GM23248 (cell line): Measurements from ENCODE around the gene KIF3A. TPM values are rescaled to one million over a fixed set of nuclear protein-coding genes. Genes with fewer than 3 reads are reported as not detected.

Experiments used
- DNase-seq: peaks from one replicate; pipeline ENCODE4 v3.0.0-alpha.2; 2015
- H2AFZ ChIP-seq: fragments of 200-600 bp; sonication (generic); 2 replicates; pipeline ENCODE4 v1.6.1; 2016; ENCODE audit warnings: antibody characterized with exemption
- H3F3A ChIP-seq: fragments of 200-600 bp; sonication (generic); 2 replicates; pipeline ENCODE4 v1.6.1; 2016; ENCODE audit warnings: mild to moderate bottlenecking, antibody characterized with exemption, mixed run types; ENCODE audit not compliant: insufficient read depth
- H3K27ac ChIP-seq: fragments of 200-600 bp; sonication (generic); 2 replicates; pipeline ENCODE4 v1.5.1; 2016; ENCODE audit warnings: mild to moderate bottlenecking
- H3K27me3 ChIP-seq: fragments of 200-600 bp; sonication (generic); replicated peaks from 2 replicates; pipeline ENCODE4 v1.6.1; 2016; ENCODE audit warnings: mild to moderate bottlenecking; ENCODE audit not compliant: insufficient read depth
- H3K36me3 ChIP-seq: fragments of 200-600 bp; sonication (generic); 2 replicates; pipeline ENCODE4 v1.6.1; 2016; ENCODE audit warnings: low read depth, mild to moderate bottlenecking
- H3K4me1 ChIP-seq: fragments of 200-600 bp; sonication (generic); 2 replicates; pipeline ENCODE4 v1.6.1; 2016; ENCODE audit warnings: mild to moderate bottlenecking; ENCODE audit not compliant: insufficient read depth
- H3K4me2 ChIP-seq: fragments of 200-600 bp; sonication (generic); one replicate; pipeline ENCODE4 v1.6.1; 2016; ENCODE audit warnings: mild to moderate bottlenecking; ENCODE audit not compliant: unreplicated experiment
- H3K4me3 ChIP-seq: fragments of 200-600 bp; sonication (generic); 2 replicates; pipeline ENCODE4 v1.5.1; 2016; ENCODE audit warnings: mild to moderate bottlenecking
- H3K79me2 ChIP-seq: fragments of 200-600 bp; sonication (generic); 2 replicates; pipeline ENCODE4 v1.6.1; 2016; ENCODE audit warnings: mild to moderate bottlenecking; ENCODE audit not compliant: insufficient read depth
- H3K9ac ChIP-seq: fragments of 200-600 bp; sonication (generic); 2 replicates; pipeline ENCODE4 v1.6.1; 2016; ENCODE audit warnings: mild to moderate bottlenecking
- H3K9me2 ChIP-seq: fragments of 200-600 bp; sonication (generic); 2 replicates; pipeline ENCODE4 v1.6.1; 2016; ENCODE audit warnings: mixed run types, mild to moderate bottlenecking, moderate library complexity; ENCODE audit not compliant: insufficient read depth
- H3K9me3 ChIP-seq: fragments of 200-600 bp; sonication (generic); one replicate; pipeline ENCODE4 v1.6.1; 2017; ENCODE audit warnings: low read depth
- H4K20me1 ChIP-seq: fragments of 200-600 bp; sonication (generic); 2 replicates; pipeline ENCODE4 v1.6.0; 2016; ENCODE audit not compliant: insufficient read depth
- EZH2 ChIP-seq: fragments of 200-600 bp; sonication (generic); IDR thresholded peaks from 2 replicates; pipeline ENCODE4 v1.6.1; 2018; ENCODE audit warnings: antibody characterized with exemption, mild to moderate bottlenecking; ENCODE audit not compliant: insufficient read depth, poor library complexity, severe bottlenecking
- EZH2phosphoT487 ChIP-seq: fragments of 200-600 bp; sonication (generic); IDR thresholded peaks from 2 replicates; pipeline ENCODE4 v1.6.1; 2018; ENCODE audit warnings: antibody characterized with exemption, moderate library complexity, mild to moderate bottlenecking, low read depth; ENCODE audit not compliant: insufficient read depth
- WGBS, 2 experiments: methylation state at CpG; one replicate each; pipeline ENCODE4 v1.1.6; 2015 to 2017; ENCODE audit warnings: low lambda C conversion rate in 2 of 2, low coverage in 1 of 2; ENCODE audit errors: missing lambda C conversion rate in 2 of 2; 5-methylcytosine and 5-hydroxymethylcytosine counted together
- in situ Hi-C: fragments of 300-500 bp; cut with MboI; formaldehyde crosslinking; loops from 2 replicates; pipeline ENCODE4 v1.15.0; 2020
- polyA plus RNA-seq: library from polyadenylated mRNA; unstranded; fragments of >200 nt; fragmentation: Nextera tagmentation; extraction: Ambion mirVana; gene quantifications from 2 replicates; pipeline ENCODE4 v1.2.1, GENCODE V29; 2016
- total RNA-seq: library from RNA; depleted of rRNA; stranded (reverse); fragments of >200 nt; shearing (Covaris generic); gene quantifications from 2 replicates; pipeline ENCODE4 v1.2.3, GENCODE V29; 2014

Gene KIF3A
- total and polyA plus RNA-seq, 2 experiments from 2014 or later: 6.8 to 18.8 TPM

- peak; percentile 15 for DNase-seq
- H3K27me3 ChIP-seq: no peaks in the 10 kb centered on the region
- WGBS, 2 experiments: 66 to 70% methylated on average over 6 of the region's 6 CpGs
Measured at GRCh38 chr5:132684491-132684890, 52.9 kb downstream of the KIF3A start.

GRCh38 chr5:132681983-132682382 lies 55.4 kb downstream of the KIF3A start:
- no peak overlapping the region for H3K4me3 ChIP-seq
- no peak overlapping the region for H2AFZ ChIP-seq
- H3K79me2 ChIP-seq: no peaks in the 10 kb centered on the region
- H4K20me1 ChIP-seq: no peaks in the 10 kb centered on the region
- no peaks in the 10 kb centered on the region for H3K36me3 ChIP-seq
- DNase-seq: no peak
- WGBS, 2 experiments: 89 to 91% methylated on average over 4 of the region's 4 CpGs
- H3K27me3 ChIP-seq: no peaks in the 10 kb centered on the region
- no peaks in the 10 kb centered on the region for H3K9me3 ChIP-seq
- no peaks in the 10 kb centered on the region for H3K9me2 ChIP-seq
- H3K9ac ChIP-seq: no peak overlapping the region
- in situ Hi-C loops: no loop called here
- no peak for TF ChIP-seq EZH2
- no peak for TF ChIP-seq EZH2phosphoT487
- peaks cover under 1% of the 10 kb centered on the region; the same call in 1 of the 2 replicates for H3F3A ChIP-seq
- no peak overlapping the region for H3K4me2 ChIP-seq
- H3K4me1 ChIP-seq: peaks cover 19% of the 10 kb centered on the region
- H3K27ac ChIP-seq: no peak overlapping the region

More at GRCh38 chr5:132684491-132684890, 52.9 kb downstream of the KIF3A start:
- Histone ChIP-seq H3K79me2 (no peaks in the 10 kb centered on the region), H3K9ac (no peak overlapping the region), H3K4me3 (no peak overlapping the region), H3K36me3 (no peaks in the 10 kb centered on the region), H3K4me2 (no peak overlapping the region), H2AFZ (no peak overlapping the region), H3K27ac (no peak overlapping the region), H3K4me1 (peaks cover 17% of the 10 kb centered on the region), H3K9me3 (no peaks in the 10 kb centered on the region), H3K9me2 (no peaks in the 10 kb centered on the region), H3F3A (peaks cover 3% of the 10 kb centered on the region; the same call in 1 of the 2 replicates), H4K20me1 (no peaks in the 10 kb centered on the region)
- in situ Hi-C loops: no loop called here
- TF ChIP-seq EZH2phosphoT487 (no peak), EZH2 (no peak)

- Histone ChIP-seq H3K4me3 (no peak overlapping the region), H3K9ac (no peak overlapping the region), H3K79me2 (no peaks in the 10 kb centered on the region), H3K27ac (no peak overlapping the region), H2AFZ (no peak overlapping the region), H3K27me3 (no peaks in the 10 kb centered on the region), H3F3A (peaks cover 6% of the 10 kb centered on the region), H3K4me1 (peaks cover 24% of the 10 kb centered on the region), H3K9me2 (no peaks in the 10 kb centered on the region), H3K36me3 (no peaks in the 10 kb centered on the region), H4K20me1 (no peaks in the 10 kb centered on the region), H3K9me3 (no peaks in the 10 kb centered on the region), H3K4me2 (no peak overlapping the region)
- no peak for DNase-seq
- in situ Hi-C loops: no loop called here
- TF ChIP-seq EZH2: no peak
- TF ChIP-seq EZH2phosphoT487: no peak
- WGBS, 2 experiments: 92 to 98% methylated on average over 2 of the region's 2 CpGs
Measured at GRCh38 chr5:132681476-132681831, 55.9 kb downstream of the KIF3A start.

- Histone ChIP-seq H3K27me3 (no peaks in the 10 kb centered on the region), H2AFZ (no peak overlapping the region), H4K20me1 (no peaks in the 10 kb centered on the region), H3K79me2 (no peaks in the 10 kb centered on the region), H3F3A (peaks cover 11% of the 10 kb centered on the region), H3K4me2 (no peak overlapping the region), H3K9ac (no peak overlapping the region), H3K4me1 (peaks cover 24% of the 10 kb centered on the region), H3K36me3 (no peaks in the 10 kb centered on the region), H3K9me2 (no peaks in the 10 kb centered on the region), H3K9me3 (no peaks in the 10 kb centered on the region), H3K27ac (no peak overlapping the region), H3K4me3 (no peak overlapping the region)
- no peak for DNase-seq
- TF ChIP-seq EZH2 (no peak), EZH2phosphoT487 (no peak)
- 86 to 91% methylated on average over 8 of the region's 8 CpGs for WGBS, 2 experiments
- in situ Hi-C loops: no loop called here
Measured at GRCh38 chr5:132680780-132681475, 56.4 kb downstream of the KIF3A start.
